Psoas muscle (tissue), 8 donors: Measurements from ENCODE around the gene RHOBTB1. TPM values are rescaled to one million over a fixed set of nuclear protein-coding genes. Genes with fewer than 3 reads are reported as not detected.
A peak's percentile ranks its signal among the peaks of the same experiment; 100 is the strongest.
"Not testable (repeated sequence)": the region's sequence is repeated elsewhere in the genome, so short reads cannot be mapped to it uniquely, and the experiment has no call there.

Source experiments
- ATAC-seq, 4 donors: fragments of 200-7000 bp; cut with Tn5 transposase; one replicate each; pipeline ENCODE4 v1.9.1; 2020; ENCODE audit warnings: moderate library complexity in 3 of 4, mild to moderate bottlenecking in 2 of 4
- DNase-seq, 2 donors: peaks; one replicate each; pipeline ENCODE4 v3.0.0-alpha.2; 2020
- H3K27ac ChIP-seq: fragments of 200-600 bp; one replicate; pipeline ENCODE4 v1.8.0; 2022
- H3K27me3 ChIP-seq, 3 donors: fragments of 200-600 bp in 1 of 3; one replicate each; pipeline versions ENCODE4 v1.6.1 to v1.8.0; 2013 to 2022; ENCODE audit warnings: low read length in 2 of 3, mild to moderate bottlenecking in 2 of 3, moderate library complexity in 1 of 3; ENCODE audit not compliant: insufficient read depth in 3 of 3
- H3K36me3 ChIP-seq, 2 donors: fragments of 200-600 bp in 1 of 2; one replicate each; pipeline versions ENCODE4 v1.6.1 to v1.8.0; 2013 to 2022; ENCODE audit warnings: low read depth in 1 of 2, mild to moderate bottlenecking in 1 of 2, moderate library complexity in 1 of 2; ENCODE audit not compliant: insufficient read depth in 1 of 2
- H3K4me1 ChIP-seq: fragments of 200-600 bp; one replicate; pipeline ENCODE4 v1.8.0; 2022
- H3K4me3 ChIP-seq: fragments of 200-600 bp; one replicate; pipeline ENCODE4 v1.8.0; 2022; ENCODE audit warnings: mild to moderate bottlenecking
- H3K9me3 ChIP-seq: fragments of 200-600 bp; one replicate; pipeline ENCODE4 v1.8.0; 2022
- WGBS, 3 donors: extraction: QIAGEN DNeasy Blood & Tissue Kit; methylation state at CpG; one replicate each; pipeline versions ENCODE4 v1.1.6 to v1.1.7; 2013; 5-methylcytosine and 5-hydroxymethylcytosine counted together
- intact Hi-C, 2 donors: fragments of 100-400 bp; cut with DNase I; formaldehyde crosslinking; loops; one replicate each; pipeline versions ENCODE4 v1.11.0 to v1.14.2; 2022
- polyA plus RNA-seq, 3 donors: library from polyadenylated mRNA; stranded (reverse); fragments of 200-250 nt; gene quantifications; one replicate each; pipeline ENCODE4 v1.2.3, GENCODE V29; 2013
- total RNA-seq, 4 donors: library from RNA; stranded (reverse); fragmentation: NEBNext Ultra II Directional in 2 of 4; extraction: Animal tissue kit (Norgen Biotek cat#: 25700) in 2 of 4; gene quantifications; one replicate each; pipeline versions ENCODE4 v1.2.1 to v1.2.4, GENCODE V29; 2021 to 2023
- TF ChIP-seq, protein P1 (sequence below): fragments of 200-600 bp; IDR thresholded peaks from one replicate; pipeline ENCODE4 v1.8.0; 2022; ENCODE audit warnings: antibody characterized with exemption
- donor health status: healthy with polysubstance abuse.
- donor health status: DM: no; HTN: no; CAD: no; lungs with moderate emphysema.
- donor health status: Bipolar disorder and iron deficiency.
- donor health status: healthy.
- donor health status: DM: yes; HTN: yes; CAD: no.
- donor health status: DM: no; HTN: no; CAD: no.
- donor health status: DM: no; HTN: no; CAD: no.
- donor health status: DM: yes; HTN: yes; CAD: no.

The RHOBTB1 gene
- total and polyA plus RNA-seq, 7 donors = 1.8 to 47.4 (median 23.6) TPM

DNA sequence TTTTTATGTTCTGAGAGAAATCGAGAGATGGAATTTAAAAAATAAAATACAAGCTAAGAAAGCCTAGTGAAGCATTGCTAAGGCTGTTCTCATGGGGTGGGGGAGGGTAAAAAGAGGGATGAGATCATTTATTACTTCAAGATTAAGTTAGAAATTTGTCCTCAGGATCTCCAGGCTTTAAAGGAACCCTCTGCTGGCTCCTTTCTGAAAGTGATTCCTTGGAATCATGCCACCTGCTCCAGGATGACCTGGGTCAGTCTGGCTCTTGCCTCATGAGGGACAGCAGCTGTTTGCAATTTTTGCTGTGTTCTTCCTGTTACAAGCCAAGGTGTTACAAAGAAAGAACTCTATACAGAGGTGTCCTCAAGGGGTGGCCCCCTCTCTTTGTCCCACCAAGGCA lies 95.9 kb downstream of the RHOBTB1 start:
- ATAC-seq = peak; percentile 75 to 84 (median 77)
- Histone ChIP-seq H3K4me1 (peaks cover 42% of the 10 kb centered on the region), H3K9me3 (no peaks in the 10 kb centered on the region), H3K36me3 (no peaks in the 10 kb centered on the region), H3K27ac (peak overlapping the region; percentile 96), H3K27me3 (no peaks in the 10 kb centered on the region), H3K4me3 (peak overlapping the region; percentile 16)
- 9 to 18% (median 17%) methylated on average over 1 of the region's 1 CpG for WGBS, 3 donors
- intact Hi-C loops = loop anchor here in 1 of 2 donors (1.0 kb wide), 1 partner anchor 30 kb away; no protein-coding TSS in a partner anchor
- peak; percentile 25 to 70 for DNase-seq
- TF ChIP-seq, protein P1, sequence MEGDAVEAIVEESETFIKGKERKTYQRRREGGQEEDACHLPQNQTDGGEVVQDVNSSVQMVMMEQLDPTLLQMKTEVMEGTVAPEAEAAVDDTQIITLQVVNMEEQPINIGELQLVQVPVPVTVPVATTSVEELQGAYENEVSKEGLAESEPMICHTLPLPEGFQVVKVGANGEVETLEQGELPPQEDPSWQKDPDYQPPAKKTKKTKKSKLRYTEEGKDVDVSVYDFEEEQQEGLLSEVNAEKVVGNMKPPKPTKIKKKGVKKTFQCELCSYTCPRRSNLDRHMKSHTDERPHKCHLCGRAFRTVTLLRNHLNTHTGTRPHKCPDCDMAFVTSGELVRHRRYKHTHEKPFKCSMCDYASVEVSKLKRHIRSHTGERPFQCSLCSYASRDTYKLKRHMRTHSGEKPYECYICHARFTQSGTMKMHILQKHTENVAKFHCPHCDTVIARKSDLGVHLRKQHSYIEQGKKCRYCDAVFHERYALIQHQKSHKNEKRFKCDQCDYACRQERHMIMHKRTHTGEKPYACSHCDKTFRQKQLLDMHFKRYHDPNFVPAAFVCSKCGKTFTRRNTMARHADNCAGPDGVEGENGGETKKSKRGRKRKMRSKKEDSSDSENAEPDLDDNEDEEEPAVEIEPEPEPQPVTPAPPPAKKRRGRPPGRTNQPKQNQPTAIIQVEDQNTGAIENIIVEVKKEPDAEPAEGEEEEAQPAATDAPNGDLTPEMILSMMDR = peak; percentile 44

DNA sequence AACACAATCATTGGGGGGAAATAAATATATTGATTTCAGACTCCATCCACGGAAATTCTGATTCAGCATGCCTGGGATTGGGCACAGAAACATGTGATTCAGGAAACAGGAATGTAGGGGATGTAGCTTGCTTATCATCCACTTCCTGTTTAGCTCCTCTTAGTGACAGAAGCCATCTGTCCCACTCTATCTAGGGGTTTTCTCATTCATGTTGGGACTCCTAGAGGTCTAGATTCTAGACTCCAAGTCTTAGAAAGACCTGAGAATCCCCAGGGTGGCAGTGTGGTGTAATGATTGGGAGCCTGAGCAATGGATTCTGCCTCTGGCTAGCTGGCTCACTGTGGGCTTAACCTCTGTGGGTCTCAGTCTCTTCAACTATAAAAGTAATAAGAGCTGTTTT lies 97.8 kb downstream of the RHOBTB1 start:
- no peak overlapping the region for H3K4me3 ChIP-seq
- intact Hi-C loops = no loop called here
- no peaks in the 10 kb centered on the region for H3K9me3 ChIP-seq
- 57 to 63% (median 58%) methylated on average over 1 of the region's 1 CpG for WGBS, 3 donors
- ATAC-seq (no peak), DNase-seq (no peak)
- H3K4me1 ChIP-seq = peaks cover 28% of the 10 kb centered on the region
- no peaks in the 10 kb centered on the region for H3K36me3 ChIP-seq
- TF ChIP-seq, protein P1 = no peak
- no peaks in the 10 kb centered on the region for H3K27me3 ChIP-seq
- H3K27ac ChIP-seq = no peak overlapping the region

DNA sequence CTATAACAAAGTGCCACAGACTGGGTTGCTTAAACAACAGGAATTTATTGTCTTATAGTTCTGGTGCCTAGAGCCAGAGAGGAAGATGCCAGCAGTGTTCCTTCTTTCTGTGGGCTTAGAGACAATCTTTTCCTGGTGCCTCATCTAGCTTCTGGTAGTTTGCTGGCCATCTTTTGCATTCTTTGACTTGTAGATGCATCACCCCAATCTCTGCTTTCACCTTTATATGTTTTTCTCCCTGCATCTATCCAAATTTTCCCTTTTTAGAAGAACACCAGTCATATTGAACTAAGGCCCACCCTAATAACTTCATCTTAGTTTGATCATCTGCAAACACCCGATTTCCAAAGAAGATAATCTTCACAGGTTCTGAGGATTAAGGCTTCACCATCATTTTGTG lies 98.9 kb downstream of the RHOBTB1 start:
- intact Hi-C loops = no loop called here
- peaks cover 26% of the 10 kb centered on the region for H3K4me1 ChIP-seq
- TF ChIP-seq, protein P1 = no peak
- DNase-seq (no peak), ATAC-seq (no peak)
- H3K4me3 ChIP-seq = no peak overlapping the region
- no peaks in the 10 kb centered on the region for H3K27me3 ChIP-seq
- WGBS, 3 donors = 80 to 91% (median 91%) methylated on average over 1 of the region's 1 CpG
- H3K36me3 ChIP-seq = no peaks in the 10 kb centered on the region
- no peaks in the 10 kb centered on the region for H3K9me3 ChIP-seq
- H3K27ac ChIP-seq = no peak overlapping the region

DNA sequence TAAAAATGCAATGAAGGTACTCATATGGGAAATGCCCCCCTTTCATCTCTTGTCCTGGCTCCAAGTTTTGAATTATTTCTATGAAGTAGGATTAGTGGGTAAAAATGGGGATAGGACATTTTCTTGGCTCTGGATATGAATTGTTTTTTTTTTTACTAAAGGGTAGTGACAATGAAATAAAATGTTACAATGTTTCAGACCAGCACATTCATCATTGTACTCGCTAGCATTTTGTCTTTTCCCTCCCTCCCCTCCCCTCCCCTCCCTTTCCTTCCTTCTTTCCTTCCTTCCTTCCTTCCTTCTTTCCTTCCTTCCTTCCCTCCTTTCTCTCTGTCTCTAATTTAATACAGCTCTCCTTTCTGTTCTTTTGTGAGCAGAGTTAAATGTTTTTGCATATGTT lies 101.3 kb downstream of the RHOBTB1 start:
- TF ChIP-seq, protein P1 = no peak
- intact Hi-C loops = no loop called here

DNA sequence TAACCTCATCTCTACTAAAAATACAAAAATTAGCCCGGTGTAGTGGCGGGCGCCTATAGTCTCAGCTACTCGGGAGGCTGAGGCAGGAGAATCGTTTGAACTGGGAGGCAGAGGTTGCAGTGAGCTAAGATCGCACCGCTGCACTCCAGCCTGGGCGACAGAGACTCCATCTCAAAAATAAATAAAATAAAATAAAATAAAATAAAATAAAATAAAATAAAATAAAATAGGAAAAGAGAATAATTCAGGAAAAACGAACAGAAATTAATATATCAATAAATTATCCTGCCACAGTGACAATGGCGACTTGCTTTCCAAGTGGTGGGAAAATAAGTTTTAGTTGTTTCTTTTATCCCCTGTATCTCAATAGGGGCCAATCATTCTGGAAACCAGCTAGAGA lies 102.8 kb downstream of the RHOBTB1 start:
- H3K4me3 ChIP-seq, H3K27me3 ChIP-seq, H3K9me3 ChIP-seq, intact Hi-C loops, DNase-seq, H3K4me1 ChIP-seq, H3K36me3 ChIP-seq, ATAC-seq, H3K27ac ChIP-seq: not testable (repeated sequence)
- 96% methylated on average over 7 to 10 of the region's 10 CpGs for WGBS, 3 donors

More for the DNA sequence above, 101.3 kb downstream of the RHOBTB1 start:
- DNase-seq = no peak
- Histone ChIP-seq H3K4me3 (no peak overlapping the region), H3K9me3 (no peaks in the 10 kb centered on the region), H3K36me3 (no peaks in the 10 kb centered on the region), H3K27me3 (no peaks in the 10 kb centered on the region), H3K4me1 (peaks cover 12% of the 10 kb centered on the region), H3K27ac (no peak overlapping the region)
- WGBS, 3 donors = 65 to 96% (median 87%) methylated on average over 1 of the region's 1 CpG
- ATAC-seq = no peak
